H9 (cell line): ENCODE results near the gene CFAP100. TPM values are rescaled to one million over a fixed set of nuclear protein-coding genes. Genes with fewer than 3 reads are reported as not detected.

Experiments used
- DNase-seq: peaks from one replicate; pipeline ENCODE4 v3.0.0-alpha.2; 2017
- H2AFZ ChIP-seq: one replicate; pipeline ENCODE4 v1.6.1; 2013; ENCODE audit warnings: mild to moderate bottlenecking, low read length, control low read depth, moderate library complexity
- H2AK5ac ChIP-seq: 2 replicates; pipeline ENCODE4 v1.6.1; 2013; ENCODE audit warnings: low read length, control low read depth, mixed read lengths; ENCODE audit not compliant: insufficient read length
- H2BK120ac ChIP-seq: one replicate; pipeline ENCODE4 v1.6.1; 2013; ENCODE audit warnings: low read depth, mild to moderate bottlenecking, low read length, control low read depth, inconsistent platforms; ENCODE audit not compliant: poor library complexity, severe bottlenecking
- H2BK12ac ChIP-seq: 2 replicates; pipeline ENCODE4 v1.6.1; 2013; ENCODE audit warnings: low read length, control low read depth, mixed read lengths, low read depth; ENCODE audit not compliant: insufficient read length
- H2BK15ac ChIP-seq: 2 replicates; pipeline ENCODE4 v1.6.1; 2013; ENCODE audit warnings: low read depth, low read length, control low read depth
- H2BK20ac ChIP-seq: one replicate; pipeline ENCODE4 v1.6.1; 2013; ENCODE audit warnings: low read depth, mild to moderate bottlenecking, low read length, control low read depth, inconsistent platforms; ENCODE audit not compliant: poor library complexity, severe bottlenecking
- H2BK5ac ChIP-seq: 2 replicates; pipeline ENCODE4 v1.6.1; 2013; ENCODE audit warnings: low read length, control low read depth, mixed read lengths; ENCODE audit not compliant: insufficient read length
- H3K14ac ChIP-seq: 2 replicates; pipeline ENCODE4 v1.6.1; 2013; ENCODE audit warnings: low read length, control low read depth; ENCODE audit not compliant: insufficient read depth
- H3K18ac ChIP-seq: 2 replicates; pipeline ENCODE4 v1.6.1; 2013; ENCODE audit warnings: low read depth, mild to moderate bottlenecking, mixed read lengths, low read length, control low read depth; ENCODE audit not compliant: insufficient read length
- H3K23ac ChIP-seq: 2 replicates; pipeline ENCODE4 v1.6.1; 2013; ENCODE audit warnings: low read length, control low read depth, mixed read lengths, low read depth; ENCODE audit not compliant: insufficient read length
- H3K23me2 ChIP-seq: 2 replicates; pipeline ENCODE4 v1.6.1; 2013; ENCODE audit warnings: low read depth, mild to moderate bottlenecking, mixed read lengths, low read length, control low read depth; ENCODE audit not compliant: insufficient read length, poor library complexity, severe bottlenecking
- H3K27ac ChIP-seq: 2 replicates; pipeline ENCODE4 v1.5.1; 2013; ENCODE audit warnings: low read length, control low read depth, mixed read lengths, low read depth; ENCODE audit not compliant: insufficient read length
- H3K27me3 ChIP-seq: 2 replicates; pipeline ENCODE4 v1.6.1; 2013; ENCODE audit warnings: low read length, control low read depth, inconsistent platforms; ENCODE audit not compliant: insufficient read depth
- H3K4ac ChIP-seq: 2 replicates; pipeline ENCODE4 v1.6.1; 2013; ENCODE audit warnings: low read depth, mild to moderate bottlenecking, control low read depth, inconsistent platforms, low read length, moderate library complexity
- H3K4me1 ChIP-seq: 2 replicates; pipeline ENCODE4 v1.6.1; 2013; ENCODE audit warnings: low read length, control low read depth, inconsistent platforms; ENCODE audit not compliant: insufficient read depth
- H3K4me2 ChIP-seq: 2 replicates; pipeline ENCODE4 v1.6.1; 2013; ENCODE audit warnings: low read length, control low read depth, mixed read lengths; ENCODE audit not compliant: insufficient read length, insufficient read depth
- H3K56ac ChIP-seq: 2 replicates; pipeline ENCODE4 v1.6.1; 2013; ENCODE audit warnings: low read depth, mild to moderate bottlenecking, mixed read lengths, low read length, control low read depth; ENCODE audit not compliant: insufficient read length
- H3K79me1 ChIP-seq: 2 replicates; pipeline ENCODE4 v1.6.1; 2013; ENCODE audit warnings: low read depth, mild to moderate bottlenecking, moderate library complexity, low read length, control low read depth, inconsistent platforms; ENCODE audit not compliant: insufficient read depth, poor library complexity, severe bottlenecking
- H3K79me2 ChIP-seq: 2 replicates; pipeline ENCODE4 v1.6.1; 2013; ENCODE audit warnings: low read length, control low read depth, inconsistent platforms; ENCODE audit not compliant: insufficient read depth
- H3K9ac ChIP-seq: 2 replicates; pipeline ENCODE4 v1.6.1; 2013; ENCODE audit warnings: low read length, control low read depth, mixed read lengths; ENCODE audit not compliant: insufficient read length; ENCODE audit errors: extremely low read depth
- H3K9me3 ChIP-seq: one replicate; pipeline ENCODE4 v1.6.1; 2013; ENCODE audit warnings: low read depth, low read length, inconsistent platforms; ENCODE audit not compliant: control insufficient read depth
- H3T11ph ChIP-seq: one replicate; pipeline ENCODE4 v1.6.1; 2013; ENCODE audit warnings: mild to moderate bottlenecking, low read length, control low read depth, inconsistent platforms
- H4K20me1 ChIP-seq: one replicate; pipeline ENCODE4 v1.6.1; 2013; ENCODE audit not compliant: control insufficient read depth, insufficient read length, insufficient read depth
- H4K5ac ChIP-seq: 2 replicates; pipeline ENCODE4 v1.6.1; 2013; ENCODE audit warnings: low read depth, mild to moderate bottlenecking, mixed read lengths, low read length, control low read depth; ENCODE audit not compliant: insufficient read length
- H4K8ac ChIP-seq: replicated peaks from 2 replicates; pipeline ENCODE4 v1.6.1; 2013; ENCODE audit warnings: low read length, control low read depth, mixed read lengths, low read depth; ENCODE audit not compliant: insufficient read length
- H4K91ac ChIP-seq: 2 replicates; pipeline ENCODE4 v1.6.1; 2013; ENCODE audit warnings: low read depth, mild to moderate bottlenecking, moderate library complexity, mixed read lengths, low read length, control low read depth; ENCODE audit not compliant: insufficient read length
- H3K27ac Mint-ChIP-seq, 3 experiments: 2 replicates in 2 of 3; 3 replicates in 1 of 3; pipeline ENCODE4 v1.8.0; 2020 to 2021; ENCODE audit warnings: mixed read lengths in 3 of 3, mild to moderate bottlenecking in 1 of 3, moderate library complexity in 1 of 3
- H3K27me3 Mint-ChIP-seq: 2 replicates; pipeline ENCODE4 v1.8.0; 2021; ENCODE audit warnings: low read depth, mild to moderate bottlenecking, moderate library complexity, mixed read lengths
- H3K36me3 Mint-ChIP-seq, 3 experiments: 2 replicates in 2 of 3; 3 replicates in 1 of 3; pipeline ENCODE4 v1.8.0; 2020 to 2021; ENCODE audit warnings: low read depth in 3 of 3, mixed read lengths in 3 of 3; ENCODE audit not compliant: insufficient read depth in 1 of 3
- H3K4me1 Mint-ChIP-seq, 2 experiments: 2 replicates each; pipeline ENCODE4 v1.8.0; 2020; ENCODE audit warnings: mixed read lengths in 2 of 2
- H3K4me3 Mint-ChIP-seq, 2 experiments: 2 replicates in 1 of 2; 3 replicates in 1 of 2; pipeline ENCODE4 v1.8.0; 2020 to 2021; ENCODE audit warnings: mild to moderate bottlenecking in 2 of 2, mixed read lengths in 2 of 2, moderate library complexity in 1 of 2
- H3K9me3 Mint-ChIP-seq, 2 experiments: 2 replicates in 1 of 2; 3 replicates in 1 of 2; pipeline ENCODE4 v1.8.0; 2020; ENCODE audit warnings: mild to moderate bottlenecking in 2 of 2, mixed read lengths in 2 of 2, moderate library complexity in 1 of 2
- CTCF ChIP-seq: fragments of 200-600 bp; sonication (generic); conservative IDR thresholded peaks from 3 replicates; pipeline ENCODE4 v1.8.0; 2021; ENCODE audit warnings: antibody characterized with exemption, mild to moderate bottlenecking
- WGBS: extraction: QIAGEN DNeasy Blood & Tissue Kit; methylation state at CpG from one replicate; pipeline ENCODE4 v1.1.7; 2013; ENCODE audit warnings: missing lambda C conversion rate, low lambda C conversion rate, mixed read lengths; ENCODE audit not compliant: insufficient read length; ENCODE audit errors: extremely low coverage; 5-methylcytosine and 5-hydroxymethylcytosine counted together
- total RNA-seq: library from RNA; stranded (reverse); gene quantifications from 2 replicates; pipeline ENCODE4 v1.2.1, GENCODE V29; 2021

Gene CFAP100
- total RNA-seq, 1 experiment from 2014 or later: 0.44 TPM

GRCh38 chr3:126449621-126450051, 54.9 kb downstream of the CFAP100 start:
- no peak overlapping the region for H2BK12ac ChIP-seq
- Mint-ChIP-seq H3K36me3 (peaks cover 7 to 31% (median 24%) of the 10 kb centered on the region in 3 experiments), H3K27me3 (no peaks in the 10 kb centered on the region; the same call in 1 of the 2 replicates), H3K27ac (peak overlapping the region in 1 of 3 experiments; percentile 70; a peak in 2 of 7 replicates), H3K9me3 (no peaks in the 10 kb centered on the region), H3K4me3 (no peak overlapping the region), H3K4me1 (peaks cover 10 to 12% of the 10 kb centered on the region in 2 experiments)
- no peak overlapping the region for H4K91ac ChIP-seq
- no peak overlapping the region for H3K23ac ChIP-seq
- H3K4me1 ChIP-seq: no peaks in the 10 kb centered on the region
- no peak overlapping the region for H4K8ac ChIP-seq
- no peaks in the 10 kb centered on the region for H4K20me1 ChIP-seq
- no peak overlapping the region for H3K18ac ChIP-seq
- no peak overlapping the region for H2BK5ac ChIP-seq
- H3K27ac ChIP-seq: no peak overlapping the region
- H3K23me2 ChIP-seq: no peaks in the 10 kb centered on the region
- no peak overlapping the region for H2AK5ac ChIP-seq
- no peaks in the 10 kb centered on the region for H3K27me3 ChIP-seq
- DNase-seq: peak; percentile 23
- TF ChIP-seq CTCF: no peak
- H3K56ac ChIP-seq: no peak overlapping the region
- no peak overlapping the region for H3K4me2 ChIP-seq
- no peak overlapping the region for H2BK20ac ChIP-seq
- H3T11ph ChIP-seq: no peak overlapping the region
- no peak overlapping the region for H2BK120ac ChIP-seq
- no peak overlapping the region for H3K9ac ChIP-seq
- no peak overlapping the region for H3K14ac ChIP-seq
- no peak overlapping the region for H4K5ac ChIP-seq
- no CpG with 5 or more reads among the region's 11 CpGs for WGBS
- no peaks in the 10 kb centered on the region for H3K9me3 ChIP-seq
- H2AFZ ChIP-seq: no peak overlapping the region
- H3K4ac ChIP-seq: no peak overlapping the region
- no peak overlapping the region for H2BK15ac ChIP-seq
- no peaks in the 10 kb centered on the region for H3K79me1 ChIP-seq
- H3K79me2 ChIP-seq: no peaks in the 10 kb centered on the region
